HG03066 (cell line): ENCODE measurements around the gene ARHGAP20.
"Not testable (repeated sequence)": the region's sequence is repeated elsewhere in the genome, so short reads cannot be mapped to it uniquely, and the experiment has no call there.

Experiments
- ATAC-seq: cut with Tn5 transposase; IDR thresholded peaks from one replicate; pipeline ENCODE4 v1.9.1; 2021; ENCODE audit warnings: low read depth; ENCODE audit not compliant: unreplicated experiment

The ARHGAP20 gene

DNA sequence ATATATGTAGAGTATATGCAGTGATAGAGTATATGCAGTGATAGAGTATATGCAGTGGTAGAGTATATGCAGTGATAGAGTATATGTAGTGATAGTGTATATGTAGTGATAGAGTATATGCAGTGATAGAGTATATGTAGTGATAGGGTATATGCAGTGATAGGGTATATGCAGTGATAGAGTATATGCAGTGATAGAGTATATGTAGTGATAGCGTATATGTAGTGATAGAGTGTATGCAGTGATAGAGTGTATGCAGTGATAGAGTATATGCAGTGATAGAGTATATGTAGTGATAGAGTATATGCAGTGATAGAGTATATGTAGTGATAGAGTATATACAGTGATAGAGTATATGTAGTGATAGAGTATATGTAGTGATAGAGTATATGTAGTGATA, 92.9 kb downstream of the ARHGAP20 start:
- not testable (repeated sequence) for ATAC-seq

DNA sequence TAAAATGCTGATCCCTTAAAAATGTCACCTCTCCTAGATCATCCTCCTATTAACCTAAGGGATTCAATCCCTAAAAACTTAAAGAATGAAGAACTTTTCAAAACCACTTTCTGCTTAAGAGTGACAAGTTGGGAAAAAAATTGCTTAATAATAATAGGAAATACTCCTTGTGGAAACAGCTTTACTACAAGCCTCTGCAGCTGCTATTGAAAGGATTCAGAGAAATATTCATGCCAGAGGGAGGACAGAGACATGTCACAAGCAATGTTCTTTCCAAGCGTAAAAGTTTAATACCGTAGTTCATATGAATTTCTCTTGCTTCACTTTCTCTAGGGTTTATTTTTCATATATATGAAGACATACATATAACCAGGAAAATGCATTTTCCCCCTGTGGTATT, 98.2 kb downstream of the ARHGAP20 start:
- ATAC-seq: no peak

DNA sequence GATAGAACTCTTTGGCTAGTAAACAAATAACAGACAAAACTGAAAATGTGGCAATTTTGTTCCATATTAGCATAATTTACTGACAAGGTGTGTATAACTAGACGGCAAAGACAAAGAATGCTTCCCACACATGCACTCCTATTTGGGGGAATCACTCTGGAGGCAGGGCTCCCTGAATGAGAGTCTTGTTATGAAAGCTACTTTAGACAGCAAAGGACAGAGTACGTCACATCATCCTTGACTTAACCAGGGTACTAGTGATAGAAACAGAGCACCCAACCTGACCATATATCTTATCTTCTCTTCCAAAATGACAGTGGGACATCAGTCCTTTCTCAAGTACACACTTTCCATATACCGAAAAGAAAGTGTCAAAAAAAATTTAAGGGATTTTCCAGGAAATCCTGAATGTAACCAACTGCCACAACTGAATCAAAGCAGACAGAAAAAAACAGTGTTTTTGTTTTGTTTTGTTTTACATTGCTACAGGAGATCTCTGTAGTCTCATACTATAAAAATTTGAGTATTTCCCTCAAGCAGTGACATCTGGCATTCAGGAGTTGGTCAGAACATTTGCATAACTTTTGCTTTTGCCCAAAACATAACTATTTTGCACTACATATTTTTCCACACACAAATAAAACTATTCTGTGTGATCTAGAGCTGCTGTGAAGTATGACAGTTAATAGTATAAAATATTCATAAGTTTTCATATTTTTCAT, 98.9 kb downstream of the ARHGAP20 start:
- ATAC-seq: no peak

- no peak for ATAC-seq
Observed at GRCh38 chr11:110606415-110606814, 105.8 kb downstream of the ARHGAP20 start.

DNA sequence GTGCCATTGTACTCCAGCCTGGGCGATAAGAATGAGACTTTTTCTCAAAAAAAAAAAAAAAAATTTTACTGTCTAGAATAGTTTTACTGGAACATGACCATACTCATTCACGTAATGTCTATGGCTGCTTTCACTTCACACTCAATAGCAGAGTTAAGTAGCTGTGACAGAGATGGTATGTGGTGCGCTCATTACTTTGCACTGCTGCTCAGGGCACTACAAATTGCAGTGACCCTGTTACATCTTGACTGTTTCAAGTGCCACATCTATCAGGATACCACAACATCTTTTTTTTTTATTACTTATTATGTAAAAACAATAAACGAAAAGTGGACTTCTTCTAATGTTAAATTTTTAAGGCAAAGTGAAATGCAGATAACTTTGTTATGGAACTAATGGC, 110.3 kb downstream of the ARHGAP20 start:
- ATAC-seq: no peak

DNA sequence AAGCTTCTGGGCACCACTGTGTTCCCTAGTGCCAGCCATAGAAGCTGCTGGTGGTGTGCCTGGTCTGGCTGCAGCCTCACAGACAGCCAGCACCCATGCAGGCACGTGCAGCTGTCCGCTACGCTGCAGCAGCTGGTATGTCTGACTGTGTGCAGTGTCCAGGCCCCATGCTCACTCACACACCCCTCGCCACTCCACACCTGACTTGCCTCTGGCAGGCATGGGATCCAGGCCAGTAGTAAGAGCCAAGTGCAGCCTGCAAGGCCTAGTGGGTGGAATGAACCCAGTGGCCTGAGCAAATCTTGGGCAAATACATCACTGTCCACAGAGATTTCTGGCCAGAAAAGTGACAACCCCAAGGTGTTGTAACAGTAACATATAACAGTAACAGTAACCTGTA, 111.9 kb downstream of the ARHGAP20 start:
- ATAC-seq: no peak

DNA sequence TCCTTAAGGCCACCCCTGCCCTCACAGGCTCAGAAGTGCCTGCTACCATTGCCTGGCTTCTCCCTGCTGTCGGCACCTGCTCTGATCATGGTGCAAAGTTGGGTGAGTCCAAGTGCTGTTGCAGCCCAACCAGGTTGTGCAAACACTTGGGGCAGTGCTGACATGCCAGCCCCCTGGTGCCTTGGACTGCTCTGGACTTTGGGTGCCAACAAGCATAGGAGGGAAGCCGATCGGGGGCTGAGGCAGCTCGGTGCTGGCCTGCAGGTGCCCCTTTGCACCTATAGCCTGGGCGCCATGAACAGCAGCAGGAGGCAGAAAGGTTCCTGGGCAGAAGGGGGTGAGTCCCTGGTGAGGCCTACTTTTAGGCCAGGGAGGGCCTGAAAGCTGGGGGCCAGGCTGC, 113.0 kb downstream of the ARHGAP20 start:
- ATAC-seq: no peak

- no peak for ATAC-seq
Observed at GRCh38 chr11:110598725-110599124, 113.5 kb downstream of the ARHGAP20 start.

GRCh38 chr11:110587972-110588371, 124.3 kb downstream of the ARHGAP20 start:
- no peak for ATAC-seq

GRCh38 chr11:110587129-110587528, 125.1 kb downstream of the ARHGAP20 start:
- no peak for ATAC-seq

DNA sequence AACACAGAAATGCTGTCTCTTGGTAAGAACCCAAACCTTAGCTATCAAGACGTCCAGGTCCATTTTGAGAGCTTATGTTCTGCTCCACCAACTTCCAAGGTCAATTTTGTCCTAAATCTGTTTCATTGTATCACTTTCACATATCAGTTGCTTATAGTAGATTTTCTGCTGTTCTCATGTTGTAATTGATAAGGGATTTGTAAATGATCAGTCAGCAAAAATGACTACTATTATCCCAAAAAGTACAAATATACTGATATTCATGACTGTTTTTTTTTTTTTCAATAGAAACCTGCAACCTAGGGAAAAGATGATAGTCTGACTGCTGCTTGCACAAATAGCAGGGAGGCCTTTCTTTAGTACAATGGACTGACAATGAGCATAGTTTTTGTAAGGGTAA, 128.1 kb downstream of the ARHGAP20 start:
- no peak for ATAC-seq

DNA sequence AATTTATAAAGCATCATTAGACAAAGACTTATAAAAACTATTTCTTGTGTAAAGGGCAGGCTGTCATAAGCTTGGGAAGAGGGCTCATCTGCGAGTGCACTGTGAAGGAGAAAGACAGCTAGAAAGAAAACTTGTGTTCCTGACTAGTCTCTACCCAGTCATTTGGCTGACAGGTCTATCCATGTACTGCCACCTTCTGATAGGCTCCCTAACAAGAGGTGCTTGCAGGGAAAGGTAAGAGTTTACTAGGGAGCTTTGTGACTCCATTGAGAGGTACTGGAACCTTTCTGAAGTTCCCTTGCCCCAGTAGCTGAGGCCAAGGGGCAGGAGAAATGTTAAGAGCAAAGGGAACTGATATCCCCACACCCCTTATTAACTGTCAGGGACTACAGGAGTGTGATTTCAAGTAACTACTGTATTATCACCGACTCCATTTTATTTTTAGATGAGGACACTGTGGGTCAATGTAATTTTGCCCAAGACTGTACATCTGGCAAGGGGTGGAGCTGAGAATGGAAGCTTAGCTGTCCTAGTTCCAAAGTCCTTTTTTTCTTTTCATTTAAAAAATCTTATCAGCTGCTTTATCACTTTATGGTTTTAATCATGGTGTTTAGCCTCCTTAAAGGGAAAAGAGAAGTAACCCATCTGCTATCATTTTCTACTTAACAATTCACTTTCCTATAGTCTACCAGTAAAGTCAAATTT, 129.4 kb downstream of the ARHGAP20 start:
- ATAC-seq: no peak

DNA sequence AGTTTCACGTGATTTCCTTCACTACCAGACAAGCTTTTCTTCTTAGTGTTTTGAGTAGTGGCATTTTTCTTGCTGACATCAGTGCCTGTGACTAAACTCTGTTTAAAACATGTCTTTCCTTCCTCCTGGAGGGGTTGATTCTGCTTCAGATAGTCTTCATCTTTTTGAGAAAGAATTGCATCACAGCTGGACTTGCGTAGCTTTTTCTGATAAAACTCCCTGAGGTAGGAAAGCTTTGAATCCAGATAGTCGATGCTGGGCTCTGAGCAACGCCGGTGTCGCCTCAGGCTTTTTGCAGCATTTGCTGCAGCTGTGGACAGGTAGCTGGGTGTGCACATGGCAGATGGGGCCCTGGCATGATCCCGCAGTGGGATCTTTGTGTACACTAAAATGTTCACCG, 131.7 kb downstream of the ARHGAP20 start:
- ATAC-seq: no peak

GRCh38 chr11:110573411-110573810, 138.8 kb downstream of the ARHGAP20 start:
- ATAC-seq: no peak

- no peak for ATAC-seq
Observed at GRCh38 chr11:110571081-110571720, 141.0 kb downstream of the ARHGAP20 start.

DNA sequence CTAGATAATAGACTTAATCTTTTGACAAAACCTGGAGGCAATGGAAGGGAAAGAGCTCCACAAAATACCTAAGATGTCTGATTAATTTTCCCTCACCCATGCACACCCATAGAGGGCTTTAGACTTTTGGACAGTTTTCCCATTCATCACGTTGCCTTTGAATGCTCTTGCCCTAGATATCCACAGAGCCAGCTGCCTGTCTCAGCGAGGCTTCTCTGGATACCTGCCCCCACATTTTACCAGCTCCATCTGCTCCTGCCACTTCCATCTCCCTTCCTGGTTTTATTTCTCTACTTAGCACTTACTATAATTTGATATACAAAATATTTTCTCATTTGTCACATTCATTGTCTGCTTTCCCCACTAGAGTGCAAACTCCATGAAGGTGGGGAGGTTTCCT, 145.7 kb downstream of the ARHGAP20 start:
- ATAC-seq: no peak

GRCh38 chr11:110565357-110566336, 146.6 kb downstream of the ARHGAP20 start:
- ATAC-seq: no peak

DNA sequence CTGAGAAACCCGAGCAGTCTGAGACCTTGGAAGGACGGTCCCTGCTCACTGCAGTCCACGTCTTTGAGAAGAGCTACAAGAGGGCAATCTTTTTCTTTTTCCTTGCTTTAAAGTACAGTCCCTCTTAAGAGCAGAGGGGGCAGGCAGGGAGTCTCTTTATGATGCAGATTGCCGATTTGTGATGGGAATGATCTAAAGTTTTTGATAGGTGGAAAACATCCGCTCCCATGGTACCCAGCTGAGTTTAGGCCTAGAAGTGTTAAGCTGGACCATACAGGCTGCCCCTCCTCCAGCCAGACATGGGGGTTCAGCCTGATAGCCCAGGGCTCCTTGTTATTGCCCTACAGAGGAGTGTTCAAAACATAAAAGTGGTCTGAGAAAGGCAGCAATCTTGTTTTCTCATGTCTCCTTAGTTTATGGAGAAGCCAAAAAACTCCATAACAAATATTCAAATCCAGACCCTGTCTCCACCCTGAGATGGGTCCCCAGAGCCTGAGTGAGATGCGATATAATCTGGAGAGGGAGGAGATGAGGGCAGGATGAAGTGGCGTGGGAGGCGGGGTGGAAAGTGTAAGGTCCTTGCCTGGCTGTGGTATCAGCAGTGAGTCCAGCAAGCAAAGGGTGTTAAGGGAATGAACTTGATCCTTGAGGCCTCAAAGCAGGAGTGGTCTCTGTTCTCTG, 147.4 kb downstream of the ARHGAP20 start:
- ATAC-seq: no peak

DNA sequence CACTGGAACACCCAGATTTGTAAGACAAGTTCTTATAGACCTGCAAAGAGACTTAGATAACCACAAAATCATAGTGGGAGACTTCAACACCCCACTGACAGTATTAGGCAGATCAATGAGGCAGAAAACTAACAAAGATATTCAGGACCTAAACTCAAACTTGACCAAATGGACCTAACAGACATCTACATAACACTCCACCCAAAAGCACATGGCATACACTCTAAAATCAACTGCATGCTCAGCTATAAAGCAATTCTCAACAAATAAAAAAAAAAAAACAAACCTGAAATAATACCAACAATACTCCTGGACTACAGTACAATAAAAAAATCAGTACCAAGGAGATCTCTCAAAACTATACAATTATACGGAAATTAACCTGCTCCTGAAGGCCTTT, 167.5 kb downstream of the ARHGAP20 start:
- ATAC-seq: no peak

DNA sequence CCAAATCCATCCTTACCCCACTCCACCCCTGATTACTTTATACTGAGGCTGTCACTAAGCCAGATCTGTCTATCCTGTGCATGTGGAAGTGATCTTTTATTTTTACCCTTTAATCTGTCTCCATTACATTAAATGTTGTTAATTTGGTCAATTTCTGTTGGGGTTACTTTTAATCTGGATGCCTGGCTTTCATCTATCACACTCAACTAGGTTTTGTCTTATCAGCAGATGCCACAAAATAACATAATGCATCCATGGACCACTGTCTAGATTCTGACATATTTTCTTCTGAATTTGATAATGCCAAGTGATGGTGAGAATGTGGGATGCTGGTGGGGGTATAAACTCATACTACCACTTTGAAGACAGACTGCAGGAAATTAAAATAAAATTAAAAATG, 174.1 kb downstream of the ARHGAP20 start:
- no peak for ATAC-seq
